Lower leg skin (tissue), 3 donors: ENCODE data around the gene HSPG2.

Source experiments
- POLR2A ChIP-seq, 2 donors: fragments of 450-650 bp; IDR thresholded peaks; one replicate each; pipeline ENCODE4 v1.6.1; 2016 to 2017; ENCODE audit warnings: antibody characterized with exemption in 2 of 2, mild to moderate bottlenecking in 1 of 2, moderate library complexity in 1 of 2
- TF ChIP-seq, protein P1 (sequence below), 3 donors: fragments of 450-650 bp; IDR thresholded peaks; one replicate each; pipeline ENCODE4 v1.5.1; 2016; ENCODE audit warnings: antibody characterized with exemption in 3 of 3, mild to moderate bottlenecking in 3 of 3, moderate library complexity in 2 of 3

DNA sequence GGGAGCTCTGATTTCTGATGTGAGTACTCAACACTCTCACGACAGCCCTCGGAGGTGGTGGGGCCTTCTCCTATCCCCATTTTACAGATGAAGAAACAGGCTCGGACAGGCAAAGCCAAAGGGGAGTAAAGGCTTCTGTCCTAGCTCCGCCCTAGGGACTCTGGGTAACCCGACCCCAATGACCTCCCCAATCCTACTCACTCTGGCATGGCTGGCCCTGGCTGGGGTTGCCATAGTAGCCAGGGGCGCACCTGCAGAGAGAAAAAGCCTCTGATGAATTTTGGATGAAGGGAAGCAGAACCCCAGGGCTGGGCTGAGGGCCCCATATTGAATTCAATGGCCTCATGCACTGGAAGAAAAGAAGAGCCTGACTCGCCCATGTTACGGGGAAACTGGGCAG is 63.9 kb downstream of the HSPG2 start:
- TF ChIP-seq POLR2A (IDR thresholded peaks at IDR 0.05) = no peak
- TF ChIP-seq, protein P1, sequence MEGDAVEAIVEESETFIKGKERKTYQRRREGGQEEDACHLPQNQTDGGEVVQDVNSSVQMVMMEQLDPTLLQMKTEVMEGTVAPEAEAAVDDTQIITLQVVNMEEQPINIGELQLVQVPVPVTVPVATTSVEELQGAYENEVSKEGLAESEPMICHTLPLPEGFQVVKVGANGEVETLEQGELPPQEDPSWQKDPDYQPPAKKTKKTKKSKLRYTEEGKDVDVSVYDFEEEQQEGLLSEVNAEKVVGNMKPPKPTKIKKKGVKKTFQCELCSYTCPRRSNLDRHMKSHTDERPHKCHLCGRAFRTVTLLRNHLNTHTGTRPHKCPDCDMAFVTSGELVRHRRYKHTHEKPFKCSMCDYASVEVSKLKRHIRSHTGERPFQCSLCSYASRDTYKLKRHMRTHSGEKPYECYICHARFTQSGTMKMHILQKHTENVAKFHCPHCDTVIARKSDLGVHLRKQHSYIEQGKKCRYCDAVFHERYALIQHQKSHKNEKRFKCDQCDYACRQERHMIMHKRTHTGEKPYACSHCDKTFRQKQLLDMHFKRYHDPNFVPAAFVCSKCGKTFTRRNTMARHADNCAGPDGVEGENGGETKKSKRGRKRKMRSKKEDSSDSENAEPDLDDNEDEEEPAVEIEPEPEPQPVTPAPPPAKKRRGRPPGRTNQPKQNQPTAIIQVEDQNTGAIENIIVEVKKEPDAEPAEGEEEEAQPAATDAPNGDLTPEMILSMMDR (IDR thresholded peaks at IDR 0.05) = no peak
